Gastrocnemius medialis (tissue), 4 donors: Measurements from ENCODE around the gene GBP7. TPM values are rescaled to one million over a fixed set of nuclear protein-coding genes. Genes with fewer than 3 reads are reported as not detected.

Source experiments
- ATAC-seq, 2 donors: fragments of 150-250 bp; one replicate each; pipeline ENCODE4 v1.9.1; 2016
- DNase-seq, 2 donors: peaks; one replicate each; pipeline ENCODE4 v3.0.0-alpha.2; 2019
- H3K27ac ChIP-seq, 4 donors: fragments of 200-600 bp; sonication (generic); 1 replicate in 1 of 4; 2 replicates in 3 of 4; pipeline ENCODE4 v1.5.1; 2016 to 2018; ENCODE audit warnings: mild to moderate bottlenecking in 2 of 4, moderate library complexity in 1 of 4
- H3K27me3 ChIP-seq, 3 donors: fragments of 200-600 bp; sonication (generic) in 2 of 3; 1 replicate in 1 of 3; 2 replicates in 2 of 3; pipeline versions ENCODE4 v1.5.1 to v1.6.0; 2016 to 2019; ENCODE audit warnings: mild to moderate bottlenecking in 1 of 3, moderate library complexity in 1 of 3
- H3K36me3 ChIP-seq, 2 donors: fragments of 200-600 bp; sonication (generic) in 1 of 2; one replicate each; pipeline ENCODE4 v1.5.1; 2017 to 2018
- H3K4me1 ChIP-seq, 2 donors: fragments of 200-600 bp; sonication (generic) in 1 of 2; one replicate each; pipeline ENCODE4 v1.5.1; 2016 to 2017; ENCODE audit warnings: mild to moderate bottlenecking in 2 of 2
- H3K4me3 ChIP-seq, 4 donors: fragments of 200-600 bp; sonication (generic) in 3 of 4; 1 replicate in 1 of 4; 2 replicates in 3 of 4; pipeline ENCODE4 v1.5.1; 2016 to 2019; ENCODE audit warnings: mild to moderate bottlenecking in 2 of 4
- H3K9me3 ChIP-seq, 3 donors: fragments of 200-600 bp; sonication (generic) in 2 of 3; 1 replicate in 1 of 3; 2 replicates in 2 of 3; pipeline ENCODE4 v1.5.1; 2016 to 2019
- POLR2A ChIP-seq, 2 donors: fragments of 450-650 bp; IDR thresholded peaks; one replicate each; pipeline ENCODE4 v1.6.1; 2017; ENCODE audit warnings: antibody characterized with exemption in 2 of 2, mild to moderate bottlenecking in 2 of 2, moderate library complexity in 2 of 2
- in situ Hi-C, 4 donors: fragments of 200-750 bp; cut with MboI; loops; one replicate each; pipeline versions ENCODE4 v1.15.0 to v1.8.0; 2017; ENCODE audit warnings: low sequenced_read_pairs in 4 of 4
- intact Hi-C: fragments of 100-400 bp; cut with DNase I; formaldehyde crosslinking; loops from one replicate; pipeline ENCODE4 v1.15.1; 2023; ENCODE audit warnings: low total_unique reads
- total RNA-seq, 4 donors: library from RNA; depleted of rRNA; stranded (reverse); fragments of >200 nt; gene quantifications; one replicate each; pipeline versions ENCODE4 v1.1.0 to v1.2.3, GENCODE V29; 2016
- TF ChIP-seq, protein P1 (sequence below), 5 experiments: fragments of 450-650 bp in 3 of 5; fragments of 200-600 bp in 2 of 5; sonication (generic) in 2 of 5; IDR thresholded peaks in 4 of 5; conservative IDR thresholded peaks in 1 of 5; 1 replicate in 4 of 5; 2 replicates in 1 of 5; pipeline ENCODE4 v1.5.1; 2016 to 2019; ENCODE audit warnings: antibody characterized with exemption in 5 of 5, mild to moderate bottlenecking in 3 of 5, moderate library complexity in 3 of 5

Gene GBP7
- total RNA-seq, 4 donors from 2014 or later, result not detected

DNA sequence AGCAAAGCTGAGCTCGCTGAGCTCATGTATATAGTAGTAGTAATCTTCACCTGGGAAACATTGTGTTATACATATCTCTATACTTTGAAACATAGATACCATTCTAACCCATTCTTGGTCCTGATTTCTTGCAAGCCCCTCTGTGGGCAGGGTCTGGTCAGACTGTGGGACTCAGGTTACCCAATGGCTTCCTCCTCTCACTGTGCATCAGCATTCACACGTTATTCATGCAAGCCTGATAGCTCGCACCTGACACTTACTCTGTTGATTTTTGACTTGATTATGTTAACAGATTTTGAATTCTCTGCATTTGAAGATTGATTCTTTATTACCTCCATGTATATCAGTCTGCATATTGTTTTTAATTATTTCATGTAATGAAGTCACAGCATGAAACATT lies 1.3 kb downstream of the GBP7 start:
- H3K4me1 ChIP-seq, result no peaks in the 10 kb centered on the region
- H3K27ac ChIP-seq, result no peak overlapping the region
- no peak for DNase-seq
- H3K4me3 ChIP-seq, result no peak overlapping the region
- TF ChIP-seq, protein P1, sequence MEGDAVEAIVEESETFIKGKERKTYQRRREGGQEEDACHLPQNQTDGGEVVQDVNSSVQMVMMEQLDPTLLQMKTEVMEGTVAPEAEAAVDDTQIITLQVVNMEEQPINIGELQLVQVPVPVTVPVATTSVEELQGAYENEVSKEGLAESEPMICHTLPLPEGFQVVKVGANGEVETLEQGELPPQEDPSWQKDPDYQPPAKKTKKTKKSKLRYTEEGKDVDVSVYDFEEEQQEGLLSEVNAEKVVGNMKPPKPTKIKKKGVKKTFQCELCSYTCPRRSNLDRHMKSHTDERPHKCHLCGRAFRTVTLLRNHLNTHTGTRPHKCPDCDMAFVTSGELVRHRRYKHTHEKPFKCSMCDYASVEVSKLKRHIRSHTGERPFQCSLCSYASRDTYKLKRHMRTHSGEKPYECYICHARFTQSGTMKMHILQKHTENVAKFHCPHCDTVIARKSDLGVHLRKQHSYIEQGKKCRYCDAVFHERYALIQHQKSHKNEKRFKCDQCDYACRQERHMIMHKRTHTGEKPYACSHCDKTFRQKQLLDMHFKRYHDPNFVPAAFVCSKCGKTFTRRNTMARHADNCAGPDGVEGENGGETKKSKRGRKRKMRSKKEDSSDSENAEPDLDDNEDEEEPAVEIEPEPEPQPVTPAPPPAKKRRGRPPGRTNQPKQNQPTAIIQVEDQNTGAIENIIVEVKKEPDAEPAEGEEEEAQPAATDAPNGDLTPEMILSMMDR (IDR thresholded peaks at IDR 0.05 in 4 of 5, conservative IDR thresholded peaks at IDR 0.05 in 1 of 5), result no peak
- TF ChIP-seq POLR2A (IDR thresholded peaks at IDR 0.05), result no peak
- H3K36me3 ChIP-seq, result no peaks in the 10 kb centered on the region
- in situ Hi-C loops (no loop called here), intact Hi-C loops (no loop called here)
- ATAC-seq, result no peak
- no peaks in the 10 kb centered on the region for H3K9me3 ChIP-seq
- H3K27me3 ChIP-seq, result no peaks in the 10 kb centered on the region

DNA sequence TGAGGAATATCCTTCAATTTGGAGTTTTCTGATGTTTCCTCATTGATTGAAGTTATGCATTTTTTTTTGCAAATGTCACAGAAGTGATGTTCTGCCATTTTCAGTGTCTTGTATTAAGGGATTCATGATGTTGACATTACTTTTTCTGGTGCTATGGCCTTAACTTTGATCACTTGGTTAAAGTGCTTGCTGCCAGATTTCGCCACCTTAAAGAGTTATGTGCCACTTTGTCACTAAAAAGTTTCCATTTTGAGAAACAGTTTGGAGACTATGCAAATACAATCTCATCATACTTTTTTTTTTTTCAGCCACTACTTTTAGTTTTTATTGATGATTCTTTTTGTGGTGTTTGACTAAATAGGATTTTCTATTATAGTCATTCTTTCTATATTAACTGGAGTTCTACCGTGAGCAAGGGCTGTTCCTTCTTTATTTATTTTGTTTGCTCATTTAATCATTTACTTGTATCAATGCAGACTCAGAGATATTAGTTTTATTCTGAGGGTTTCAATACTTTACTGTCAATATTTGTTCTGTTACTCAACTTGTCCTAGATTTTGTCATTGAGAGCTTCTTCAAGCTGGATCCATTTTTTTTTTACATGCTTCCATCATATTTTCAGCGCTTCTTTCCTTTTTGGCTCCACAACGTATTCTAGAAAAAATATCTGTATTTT lies 3.2 kb downstream of the GBP7 start:
- no peak for DNase-seq
- intact Hi-C loops (no loop called here), in situ Hi-C loops (no loop called here)
- Histone ChIP-seq H3K9me3 (no peaks in the 10 kb centered on the region), H3K27me3 (no peaks in the 10 kb centered on the region), H3K4me3 (no peak overlapping the region), H3K36me3 (no peaks in the 10 kb centered on the region), H3K4me1 (no peaks in the 10 kb centered on the region), H3K27ac (no peak overlapping the region)
- TF ChIP-seq POLR2A (IDR thresholded peaks at IDR 0.05), result no peak
- TF ChIP-seq, protein P1 (IDR thresholded peaks at IDR 0.05 in 4 of 5, conservative IDR thresholded peaks at IDR 0.05 in 1 of 5), result no peak
- no peak for ATAC-seq

DNA sequence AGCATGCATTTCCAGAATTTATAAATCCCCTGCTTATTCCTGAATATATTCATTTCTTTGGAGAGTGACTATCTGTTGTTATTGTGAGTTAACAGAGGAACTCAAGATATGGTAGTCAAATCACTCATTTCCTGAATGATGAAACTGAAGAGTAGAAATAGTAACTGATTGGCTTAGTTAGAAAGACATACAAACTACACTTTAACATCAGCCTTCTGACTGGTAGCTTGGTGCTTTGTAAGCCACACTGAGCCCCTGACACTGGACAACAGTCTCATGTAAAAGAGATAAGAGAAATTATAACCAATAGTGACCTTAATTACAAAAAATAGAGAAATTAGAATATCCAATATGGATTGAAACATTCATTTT lies 4.8 kb downstream of the GBP7 start:
- Histone ChIP-seq H3K36me3 (no peaks in the 10 kb centered on the region), H3K27me3 (no peaks in the 10 kb centered on the region), H3K9me3 (no peaks in the 10 kb centered on the region), H3K4me1 (no peaks in the 10 kb centered on the region), H3K4me3 (no peak overlapping the region), H3K27ac (no peak overlapping the region)
- TF ChIP-seq, protein P1 (IDR thresholded peaks at IDR 0.05 in 4 of 5, conservative IDR thresholded peaks at IDR 0.05 in 1 of 5), result no peak
- TF ChIP-seq POLR2A (IDR thresholded peaks at IDR 0.05), result no peak
- DNase-seq, result no peak
- intact Hi-C loops (no loop called here), in situ Hi-C loops (no loop called here)
- ATAC-seq, result no peak

GRCh38 chr1:89170170-89171066 lies 5.4 kb downstream of the GBP7 start:
- Histone ChIP-seq H3K27me3 (no peaks in the 10 kb centered on the region), H3K4me1 (no peaks in the 10 kb centered on the region), H3K4me3 (no peak overlapping the region), H3K27ac (no peak overlapping the region), H3K9me3 (no peaks in the 10 kb centered on the region), H3K36me3 (no peaks in the 10 kb centered on the region)
- no peak for ATAC-seq
- in situ Hi-C loops (no loop called here), intact Hi-C loops (no loop called here)
- TF ChIP-seq, protein P1 (IDR thresholded peaks at IDR 0.05 in 4 of 5, conservative IDR thresholded peaks at IDR 0.05 in 1 of 5), result no peak
- no peak for TF ChIP-seq POLR2A (IDR thresholded peaks at IDR 0.05)
- no peak for DNase-seq
